Astrocyte (in vitro differentiated cells and primary cell): Measurements from ENCODE around the gene JAGN1. TPM values are rescaled to one million over a fixed set of nuclear protein-coding genes. Genes with fewer than 3 reads are reported as not detected.
A peak's percentile ranks its signal among the peaks of the same experiment; 100 is the strongest.

Source experiments
- DNase-seq: peaks from one replicate; pipeline ENCODE4 v3.0.0-alpha.2; 2010; ENCODE audit warnings: low read depth
- FAIRE-seq: peaks from 2 replicates; lab custom pipeline; 2011; peaks lifted over from hg19 to GRCh38; lab: Jason Lieb, UNC
- H2AFZ ChIP-seq: 2 replicates; pipeline ENCODE4 v1.6.0; 2012; ENCODE audit warnings: low read depth, low read length, inconsistent platforms
- H3K27ac ChIP-seq: 2 replicates; pipeline ENCODE4 v1.5.1; 2011; ENCODE audit warnings: low read depth, low read length, inconsistent platforms
- H3K27me3 ChIP-seq: 2 replicates; pipeline ENCODE4 v1.6.0; 2011; ENCODE audit warnings: low read length, inconsistent platforms; ENCODE audit not compliant: insufficient read depth
- H3K36me3 ChIP-seq: 2 replicates; pipeline ENCODE4 v1.5.1; 2011; ENCODE audit warnings: low read length, inconsistent platforms; ENCODE audit not compliant: insufficient read depth
- H3K4me1 ChIP-seq: 2 replicates; pipeline ENCODE4 v1.5.1; 2011; ENCODE audit warnings: low read length, inconsistent platforms; ENCODE audit not compliant: insufficient read depth
- H3K4me2 ChIP-seq: 2 replicates; pipeline ENCODE4 v1.6.0; 2012; ENCODE audit warnings: low read length, inconsistent platforms
- H3K4me3 ChIP-seq: 2 replicates; pipeline ENCODE4 v1.5.1; 2011; ENCODE audit warnings: low read depth, mild to moderate bottlenecking, low read length, inconsistent platforms; ENCODE audit not compliant: insufficient read depth
- H3K79me2 ChIP-seq: 2 replicates; pipeline ENCODE4 v1.6.0; 2012; ENCODE audit warnings: mild to moderate bottlenecking, low read length, inconsistent platforms; ENCODE audit not compliant: insufficient read depth
- H3K9ac ChIP-seq: 2 replicates; pipeline ENCODE4 v1.6.0; 2012; ENCODE audit warnings: mild to moderate bottlenecking, low read length, inconsistent platforms
- H3K9me3 ChIP-seq: 2 replicates; pipeline ENCODE4 v1.5.1; 2012; ENCODE audit warnings: low read depth, mild to moderate bottlenecking, low read length, inconsistent platforms; ENCODE audit not compliant: insufficient read depth
- H4K20me1 ChIP-seq: 2 replicates; pipeline ENCODE4 v1.6.0; 2012; ENCODE audit warnings: low read length, inconsistent platforms; ENCODE audit not compliant: insufficient read depth
- H3K27ac Mint-ChIP-seq: one replicate; pipeline ENCODE4 v1.8.0; 2021; ENCODE audit warnings: mild to moderate bottlenecking, mixed read lengths; ENCODE audit not compliant: unreplicated experiment
- H3K27me3 Mint-ChIP-seq: one replicate; pipeline ENCODE4 v1.8.0; 2021; ENCODE audit warnings: low read depth, mixed read lengths; ENCODE audit not compliant: unreplicated experiment
- H3K36me3 Mint-ChIP-seq: one replicate; pipeline ENCODE4 v1.8.0; 2021; ENCODE audit warnings: low read depth, mixed read lengths; ENCODE audit not compliant: unreplicated experiment
- H3K4me1 Mint-ChIP-seq: one replicate; pipeline ENCODE4 v1.8.0; 2021; ENCODE audit warnings: low read depth, mixed read lengths; ENCODE audit not compliant: unreplicated experiment
- H3K4me3 Mint-ChIP-seq: one replicate; pipeline ENCODE4 v1.8.0; 2021; ENCODE audit warnings: mild to moderate bottlenecking, moderate library complexity, mixed read lengths; ENCODE audit not compliant: unreplicated experiment
- H3K9me3 Mint-ChIP-seq: one replicate; pipeline ENCODE4 v1.8.0; 2021; ENCODE audit warnings: mild to moderate bottlenecking, mixed read lengths; ENCODE audit not compliant: unreplicated experiment
- CTCF ChIP-seq: IDR thresholded peaks from 2 replicates; pipeline ENCODE4 v1.5.1; 2011; ENCODE audit warnings: low read depth, mild to moderate bottlenecking, inconsistent platforms, low read length, moderate library complexity; ENCODE audit not compliant: insufficient read depth
- EZH2 ChIP-seq: IDR thresholded peaks from 2 replicates; pipeline ENCODE4 v1.6.1; 2012; ENCODE audit warnings: mild to moderate bottlenecking, low read length, inconsistent platforms; ENCODE audit not compliant: insufficient read depth
- total RNA-seq: library from RNA; stranded (reverse); gene quantifications from 2 replicates; pipeline ENCODE4 v1.2.1, GENCODE V29; 2021

Gene JAGN1
- total RNA-seq, 1 donor from 2014 or later = 31.7 TPM

- DNase-seq (peak; percentile 27), FAIRE-seq (no peak)
- Mint-ChIP-seq H3K4me1 (peaks cover 7% of the 10 kb centered on the region), H3K9me3 (no peaks in the 10 kb centered on the region), H3K36me3 (no peaks in the 10 kb centered on the region), H3K4me3 (no peak overlapping the region), H3K27me3 (peaks cover 7% of the 10 kb centered on the region), H3K27ac (no peak overlapping the region)
- Histone ChIP-seq H3K9me3 (no peaks in the 10 kb centered on the region), H2AFZ (no peak overlapping the region), H3K27me3 (no peaks in the 10 kb centered on the region), H4K20me1 (no peaks in the 10 kb centered on the region), H3K4me3 (no peak overlapping the region), H3K9ac (no peak overlapping the region), H3K4me2 (no peak overlapping the region), H3K27ac (no peak overlapping the region), H3K4me1 (peaks cover 14% of the 10 kb centered on the region), H3K36me3 (no peaks in the 10 kb centered on the region), H3K79me2 (no peaks in the 10 kb centered on the region)
- TF ChIP-seq EZH2 (no peak), CTCF (no peak)
Observed at GRCh38 chr3:9866639-9867038, 23.8 kb upstream of the JAGN1 start.

- no peak overlapping the region for H3K4me3 ChIP-seq
- no peaks in the 10 kb centered on the region for H3K27me3 ChIP-seq
- TF ChIP-seq CTCF (no peak), EZH2 (no peak)
- peaks cover 16% of the 10 kb centered on the region for H3K4me1 ChIP-seq
- no peaks in the 10 kb centered on the region for H3K36me3 ChIP-seq
- Mint-ChIP-seq H3K36me3 (no peaks in the 10 kb centered on the region), H3K9me3 (no peaks in the 10 kb centered on the region), H3K27me3 (peaks cover 4% of the 10 kb centered on the region), H3K27ac (no peak overlapping the region), H3K4me1 (peaks cover 7% of the 10 kb centered on the region), H3K4me3 (no peak overlapping the region)
- DNase-seq = no peak
- H4K20me1 ChIP-seq = no peaks in the 10 kb centered on the region
- no peak overlapping the region for H3K27ac ChIP-seq
- H3K9ac ChIP-seq = no peak overlapping the region
- H3K4me2 ChIP-seq = no peak overlapping the region
- FAIRE-seq = no peak
- H2AFZ ChIP-seq = no peak overlapping the region
- no peaks in the 10 kb centered on the region for H3K79me2 ChIP-seq
- no peaks in the 10 kb centered on the region for H3K9me3 ChIP-seq
Observed at GRCh38 chr3:9867106-9867505, 23.3 kb upstream of the JAGN1 start.

- Histone ChIP-seq H2AFZ (no peak overlapping the region), H3K9ac (no peak overlapping the region), H3K9me3 (no peaks in the 10 kb centered on the region), H3K79me2 (no peaks in the 10 kb centered on the region), H3K4me1 (peaks cover 8% of the 10 kb centered on the region), H3K4me2 (no peak overlapping the region), H3K36me3 (no peaks in the 10 kb centered on the region), H4K20me1 (no peaks in the 10 kb centered on the region), H3K27me3 (no peaks in the 10 kb centered on the region), H3K4me3 (no peak overlapping the region), H3K27ac (no peak overlapping the region)
- peaks cover 3% of the 10 kb centered on the region for H3K27me3 Mint-ChIP-seq
- no peak overlapping the region for H3K4me3 Mint-ChIP-seq
- H3K27ac Mint-ChIP-seq = no peak overlapping the region
- no peaks in the 10 kb centered on the region for H3K9me3 Mint-ChIP-seq
- H3K36me3 Mint-ChIP-seq = no peaks in the 10 kb centered on the region
- no peak for DNase-seq
- TF ChIP-seq EZH2 (no peak), CTCF (no peak)
- FAIRE-seq = no peak
- H3K4me1 Mint-ChIP-seq = no peaks in the 10 kb centered on the region
Observed at GRCh38 chr3:9869955-9870354, 20.5 kb upstream of the JAGN1 start.
